GM10847 (cell line): ENCODE results near the gene RTN4RL1.

Experiments
- POLR2A ChIP-seq: IDR thresholded peaks from 2 replicates; pipeline ENCODE4 v1.6.1; 2011; ENCODE audit not compliant: insufficient read length; ENCODE audit errors: extremely low read depth

RTN4RL1 gene

DNA sequence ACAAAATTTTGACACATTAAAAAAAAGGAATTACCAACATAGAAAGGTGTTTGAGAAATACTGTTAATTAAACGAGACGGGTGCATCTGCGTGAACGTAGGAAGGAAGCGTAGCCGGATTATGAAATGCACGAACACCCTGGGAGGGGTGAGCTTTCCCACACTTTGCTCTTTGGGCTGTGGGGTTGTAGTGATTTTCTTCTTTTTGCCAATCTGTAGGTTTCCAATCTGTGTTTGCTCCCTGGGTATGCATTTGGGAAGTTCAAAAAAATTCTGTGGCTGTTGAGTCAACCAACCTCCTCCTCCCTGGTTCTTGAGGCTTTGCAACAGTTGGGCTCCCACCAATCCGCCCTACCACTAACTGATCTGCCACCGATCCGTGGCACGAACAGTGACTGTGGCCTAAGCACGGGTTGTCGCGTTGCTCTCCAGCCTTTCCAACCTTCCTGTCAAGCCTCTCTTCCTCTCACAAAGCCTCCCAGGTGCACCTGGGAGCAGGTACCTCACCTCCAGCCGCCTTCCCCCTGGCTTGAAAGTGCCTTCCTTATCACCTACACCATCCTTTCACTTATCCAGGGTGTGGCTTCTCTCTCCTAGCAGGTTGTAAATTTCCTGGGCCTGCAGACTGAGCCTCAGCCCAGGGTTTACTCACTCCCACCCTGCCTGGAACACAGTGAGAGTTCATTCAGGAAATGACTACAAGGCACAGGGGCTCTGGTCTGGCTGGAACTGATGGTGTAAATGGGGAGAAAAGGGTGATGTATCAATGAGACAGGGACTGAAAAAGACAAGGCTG lies 16.6 kb downstream of the RTN4RL1 start:
- TF ChIP-seq POLR2A = no peak

DNA sequence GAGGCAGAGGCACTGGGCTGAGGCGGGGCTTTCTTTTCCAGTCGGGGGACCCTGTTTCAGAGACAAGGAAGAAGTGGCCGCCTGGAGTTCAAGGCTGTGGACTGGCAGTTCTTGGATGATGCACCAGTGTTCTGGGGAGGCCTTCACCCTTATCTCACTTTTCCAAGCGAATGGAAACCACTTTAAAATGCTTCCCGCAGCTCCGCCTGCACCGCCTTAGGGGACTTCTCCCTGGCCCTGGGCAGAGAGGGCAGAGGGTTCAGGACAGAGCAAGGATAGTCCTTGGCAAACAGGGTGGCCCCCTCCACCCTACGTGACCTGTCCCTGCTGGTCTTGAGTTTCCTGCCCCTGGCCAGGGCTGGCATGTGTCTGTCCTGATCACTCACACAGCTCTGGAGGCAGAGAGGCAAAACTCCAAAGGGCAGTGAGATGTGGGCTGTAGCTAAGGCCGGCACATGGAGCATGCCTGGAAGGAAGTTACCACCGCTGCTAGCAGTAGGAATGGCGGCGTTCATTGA lies 20.6 kb downstream of the RTN4RL1 start:
- no peak for TF ChIP-seq POLR2A

DNA sequence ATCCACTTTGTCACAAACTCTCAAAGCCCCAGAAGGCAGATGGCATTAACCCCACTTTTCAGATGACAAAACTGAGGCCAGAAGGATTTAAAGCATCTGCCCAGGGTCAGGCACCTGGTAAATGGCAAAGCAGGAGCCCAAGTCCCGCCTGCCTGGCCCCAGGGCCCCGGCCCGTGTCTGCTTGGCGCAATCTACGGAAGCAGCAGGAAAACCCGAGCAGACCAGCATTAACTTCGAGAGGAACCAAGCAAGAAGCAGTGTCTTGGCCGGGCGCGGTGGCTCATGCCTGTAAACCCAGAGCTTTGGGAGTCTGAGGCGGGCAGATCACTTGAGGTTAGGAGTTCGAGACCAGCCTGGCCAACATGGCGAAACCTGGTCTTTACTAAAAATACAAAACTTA lies 21.6 kb downstream of the RTN4RL1 start:
- TF ChIP-seq POLR2A = no peak

DNA sequence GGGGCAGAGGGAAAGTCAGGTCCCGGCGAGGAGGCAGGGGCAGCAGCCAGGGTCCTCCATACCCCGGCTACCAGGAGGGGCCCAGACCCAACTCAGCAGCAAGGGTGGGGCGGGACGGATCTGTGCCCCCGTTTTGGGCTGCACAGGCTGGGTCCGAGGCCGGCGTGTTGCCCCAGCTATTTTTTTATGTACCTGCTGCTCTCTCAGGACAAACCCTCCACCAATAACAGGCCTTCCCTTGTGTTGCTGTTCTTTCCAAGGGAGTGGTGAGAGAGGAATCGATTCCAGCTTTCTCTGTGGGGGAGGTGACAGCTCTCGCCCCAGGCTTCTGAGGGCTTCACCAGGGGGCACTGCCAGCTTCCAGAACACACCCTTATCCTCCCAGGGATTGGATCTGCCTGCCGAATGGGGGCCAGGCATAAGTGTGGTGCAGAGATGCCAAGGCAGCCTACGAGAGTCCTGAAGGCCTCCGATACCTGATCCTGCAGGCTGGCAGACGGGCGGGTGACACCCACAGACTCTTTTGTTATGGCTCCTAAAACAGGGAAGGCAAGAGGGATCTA lies 22.3 kb downstream of the RTN4RL1 start:
- no peak for TF ChIP-seq POLR2A

DNA sequence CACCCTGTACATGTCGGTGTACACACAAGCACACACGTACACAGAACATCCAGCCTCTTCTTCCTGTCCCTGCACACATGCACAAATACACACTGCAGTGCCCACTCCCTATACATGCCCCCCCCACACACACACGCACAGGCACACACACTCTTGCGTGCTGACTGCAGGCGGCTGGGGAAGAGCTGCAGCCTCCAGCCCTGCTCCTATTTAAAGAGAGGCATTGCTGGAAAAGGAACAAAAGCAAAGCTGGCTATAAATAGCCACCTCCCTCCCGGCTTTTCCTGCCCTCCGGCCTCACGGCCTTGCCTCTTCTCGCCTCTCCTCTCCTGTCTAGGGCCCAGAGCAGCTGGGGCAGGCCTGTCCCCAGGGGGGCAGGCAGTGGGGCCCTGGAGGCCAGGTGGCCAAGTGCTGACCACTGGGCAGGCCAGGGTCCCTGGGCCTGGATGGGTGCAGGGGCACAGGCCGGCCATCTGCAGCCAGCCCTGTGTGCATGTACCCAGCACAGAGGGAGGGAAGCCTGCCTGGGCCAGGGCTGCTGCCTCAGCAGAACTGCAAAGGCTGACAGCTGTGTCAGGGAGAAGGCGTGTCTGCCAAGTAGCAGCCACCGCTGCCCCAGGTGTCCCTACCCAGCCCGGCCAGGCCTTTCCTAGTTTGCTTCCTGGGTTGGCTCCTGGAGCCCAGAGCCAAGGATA lies 25.4 kb downstream of the RTN4RL1 start:
- TF ChIP-seq POLR2A = no peak

DNA sequence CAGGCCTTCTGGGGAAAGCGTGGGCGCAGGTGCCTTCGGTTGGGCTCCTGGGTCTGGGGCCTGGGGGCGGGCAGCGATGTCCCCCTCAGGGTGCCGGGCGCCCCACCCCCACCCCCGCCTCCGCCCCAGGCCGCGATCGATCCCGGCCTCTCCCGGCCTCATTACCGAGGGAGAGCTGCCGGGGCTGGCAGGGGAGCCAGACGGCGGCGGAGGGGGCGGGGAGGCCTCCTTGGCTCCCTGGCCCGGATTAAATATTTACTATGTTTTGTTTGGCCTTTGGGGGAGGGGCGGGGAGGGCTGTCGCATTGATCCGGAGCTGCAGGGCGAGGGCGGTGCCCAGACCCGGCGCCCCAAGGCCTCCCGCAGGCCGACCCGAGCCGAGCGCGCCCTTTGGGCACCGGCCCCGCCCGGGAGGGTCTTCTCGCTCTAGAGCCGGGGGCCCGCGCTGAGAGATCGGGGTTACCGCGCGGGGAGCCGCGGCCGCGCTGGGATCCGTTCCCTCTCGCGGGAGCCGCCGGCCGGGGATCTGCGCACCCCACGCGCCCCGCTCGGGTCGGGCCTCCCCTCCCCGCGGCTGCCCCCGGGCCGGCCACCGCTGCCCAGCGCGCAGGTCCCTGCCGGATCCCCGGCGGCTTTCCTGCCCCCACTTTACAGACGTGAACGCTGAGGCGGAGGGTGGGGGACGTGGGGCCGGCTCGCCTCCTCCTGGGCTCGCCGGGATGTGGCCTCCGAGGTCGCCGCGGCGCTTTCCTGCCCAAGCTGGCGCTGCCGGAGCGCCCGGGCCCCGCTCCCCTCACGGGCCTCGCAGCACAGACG lies 27.0 kb downstream of the RTN4RL1 start:
- TF ChIP-seq POLR2A = no peak

DNA sequence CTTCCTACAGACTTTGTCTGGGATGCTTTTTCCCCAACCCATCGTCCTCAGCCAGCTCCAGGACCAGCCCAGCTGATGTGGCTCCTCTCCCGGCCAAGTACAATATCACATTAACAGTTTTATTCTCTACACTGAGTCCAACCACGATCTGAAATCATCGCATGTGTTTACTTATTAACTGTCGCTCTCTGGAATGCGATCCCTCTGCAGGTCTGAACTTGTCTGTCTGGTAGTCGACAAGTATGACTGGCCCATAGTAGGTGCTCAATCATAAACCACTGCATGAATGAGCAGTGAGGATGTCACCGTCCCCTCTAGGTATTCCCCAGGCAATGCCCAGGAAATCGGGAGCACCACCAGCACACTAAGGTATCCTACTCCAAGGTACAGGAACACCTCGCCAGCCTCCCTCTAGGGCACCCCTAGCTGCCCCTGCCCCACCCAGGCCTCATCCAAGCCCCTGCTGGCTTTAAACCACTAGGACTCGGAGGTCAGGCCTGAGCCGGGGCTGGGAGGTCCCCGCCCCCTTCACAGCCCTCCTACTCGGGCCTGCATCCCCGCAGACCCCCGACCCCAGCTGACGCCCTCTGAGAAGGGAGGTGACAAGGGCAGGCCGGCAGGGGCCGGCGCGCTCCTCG lies 27.7 kb downstream of the RTN4RL1 start:
- no peak for TF ChIP-seq POLR2A

DNA sequence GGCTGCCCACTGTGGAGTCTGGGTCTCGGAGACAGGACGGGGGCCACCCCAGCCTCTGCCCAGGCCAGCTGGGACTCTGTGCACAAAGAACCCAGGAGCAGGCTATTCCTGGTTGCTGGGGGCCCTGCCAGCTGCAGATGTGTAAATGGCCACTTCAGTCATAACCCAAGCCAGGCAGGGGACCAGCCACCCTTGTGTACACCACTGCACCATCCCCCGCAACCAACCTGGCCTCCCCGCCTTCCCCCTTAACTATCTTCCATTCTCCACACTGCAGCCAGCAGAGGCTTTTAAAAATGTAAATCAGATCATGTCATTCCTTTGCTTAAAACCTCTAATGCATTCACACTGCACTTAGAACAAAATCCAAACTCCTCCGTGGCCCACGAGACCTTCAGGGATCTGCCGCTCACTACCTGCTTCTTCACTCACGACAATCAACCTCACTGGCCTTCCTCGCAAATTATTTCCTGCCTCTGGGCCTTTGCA lies 28.3 kb downstream of the RTN4RL1 start:
- TF ChIP-seq POLR2A = no peak

DNA sequence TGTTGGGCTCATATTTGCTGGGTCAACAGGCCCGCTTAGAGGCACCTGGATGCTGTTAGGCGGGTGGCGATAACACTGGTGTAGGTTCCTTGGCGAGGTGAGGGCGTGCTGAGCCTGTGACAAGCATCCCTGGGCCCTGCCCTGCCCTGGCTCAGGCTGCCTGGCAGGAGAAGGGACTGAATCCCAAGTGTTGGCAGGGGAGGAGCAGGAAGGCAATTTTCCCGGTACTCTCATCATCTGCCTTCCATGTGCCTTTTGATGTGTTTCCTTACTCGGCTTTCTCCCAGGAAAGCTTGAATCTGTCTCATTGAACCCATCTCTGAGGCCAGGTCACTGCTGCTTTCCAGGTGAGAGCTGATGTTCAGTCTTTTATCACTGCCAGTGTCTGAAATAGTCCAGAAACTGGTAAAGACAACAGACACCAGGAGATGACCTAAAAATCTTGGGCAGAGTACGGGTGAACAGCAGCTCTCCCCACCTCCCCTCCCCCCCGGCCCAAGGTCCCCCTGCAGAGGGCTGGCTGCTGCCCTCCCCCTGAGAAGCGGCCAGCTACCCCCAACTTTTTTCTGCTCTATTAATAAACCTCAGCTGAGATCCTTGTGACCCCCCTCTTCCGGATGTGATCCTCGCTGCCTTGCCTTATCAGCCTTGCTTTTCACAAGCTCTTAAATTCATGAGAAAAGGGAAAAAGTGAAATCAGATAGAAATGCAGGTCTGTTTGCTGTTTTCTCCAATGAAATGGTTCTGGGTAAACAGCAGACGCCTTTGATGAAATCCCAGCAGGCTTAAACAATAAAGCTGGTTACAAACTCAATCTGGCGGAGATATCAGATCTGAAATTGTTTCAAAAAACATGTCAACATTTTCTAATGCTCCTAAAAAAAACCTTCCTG lies 29.0 kb downstream of the RTN4RL1 start:
- no peak for TF ChIP-seq POLR2A

DNA sequence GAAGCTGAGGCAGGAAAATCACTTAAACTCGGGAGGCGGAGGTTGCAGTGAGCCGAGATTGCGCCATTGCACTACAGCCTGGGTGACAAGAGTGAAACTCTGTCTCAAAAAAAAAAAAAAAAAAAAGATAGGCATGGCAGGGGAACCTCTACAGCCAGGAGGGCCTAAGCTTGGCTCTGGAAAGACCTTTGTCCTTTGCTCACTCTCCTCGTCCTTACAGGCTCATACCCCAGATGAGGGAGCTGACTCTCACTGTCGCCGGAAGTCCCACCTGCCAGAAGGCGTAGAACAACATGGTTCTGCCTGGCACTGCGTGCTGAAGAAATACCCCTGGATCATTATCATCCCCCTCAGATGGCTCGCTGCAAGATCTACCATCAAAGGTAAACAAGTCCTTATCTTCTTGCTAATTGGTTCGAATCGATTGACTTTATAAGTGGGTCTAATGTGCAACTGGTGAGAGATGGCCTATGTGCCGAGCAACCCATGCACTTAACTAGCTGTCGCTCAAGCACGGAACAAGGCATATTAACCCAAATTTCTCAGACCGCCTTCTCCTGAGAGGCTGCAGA lies 29.7 kb downstream of the RTN4RL1 start:
- TF ChIP-seq POLR2A = no peak

DNA sequence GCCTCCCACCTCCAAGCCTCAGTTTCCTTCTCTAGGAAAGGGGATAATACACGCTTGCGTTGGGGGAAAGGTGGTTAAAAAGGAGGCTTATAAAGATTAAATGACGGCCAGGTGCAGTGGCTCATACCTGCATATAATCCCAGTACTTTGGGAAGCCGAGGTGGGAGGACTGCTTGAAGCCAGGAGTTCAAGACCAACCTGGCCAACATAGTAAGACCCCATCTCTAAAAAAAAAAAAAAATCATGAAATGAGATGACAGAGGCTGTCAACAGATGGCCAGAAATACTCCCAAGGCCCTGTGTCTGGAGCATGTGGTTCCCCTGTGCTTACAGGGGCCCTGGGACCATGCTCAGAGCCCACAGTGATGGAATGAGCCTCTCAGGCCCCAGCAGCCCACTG lies 30.4 kb downstream of the RTN4RL1 start:
- no peak for TF ChIP-seq POLR2A

DNA sequence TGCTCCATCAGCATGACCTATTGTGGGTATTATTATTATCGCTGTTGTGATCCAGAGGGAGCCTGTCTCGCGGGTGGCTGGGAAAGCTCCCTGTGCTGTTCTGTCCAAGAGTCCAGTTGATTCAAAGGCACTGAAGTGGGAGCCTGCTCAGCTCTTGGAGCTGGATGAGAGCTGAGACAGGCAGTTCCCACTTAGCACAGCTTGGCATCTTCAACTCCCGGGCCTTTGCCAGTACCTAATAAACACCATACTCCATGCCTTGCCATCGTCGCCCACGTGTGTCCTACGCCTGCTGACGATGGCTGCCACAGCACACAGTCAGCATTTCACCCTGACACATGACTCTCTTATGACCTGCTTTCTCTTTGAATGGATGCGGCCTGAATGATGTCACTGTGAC lies 32.6 kb downstream of the RTN4RL1 start:
- no peak for TF ChIP-seq POLR2A

DNA sequence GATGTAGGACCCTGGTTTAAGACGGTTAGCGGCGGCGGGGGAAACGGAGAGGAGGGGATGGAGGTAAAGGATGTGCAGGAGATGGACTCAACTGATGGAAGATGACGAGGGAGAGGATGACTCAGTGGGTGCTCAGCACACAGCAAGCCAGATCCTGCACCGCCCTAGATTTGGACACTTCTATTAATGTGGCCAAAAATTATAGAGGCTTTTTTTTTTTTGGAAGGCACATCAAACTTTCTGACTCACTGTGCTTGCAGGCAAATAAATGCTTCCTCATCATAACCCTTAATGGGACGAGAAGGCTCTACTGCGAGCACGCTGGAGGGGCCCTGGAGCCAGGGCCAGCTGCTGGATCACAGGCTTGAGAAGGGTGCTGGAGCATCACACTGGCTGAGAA lies 36.0 kb downstream of the RTN4RL1 start:
- TF ChIP-seq POLR2A = no peak

DNA sequence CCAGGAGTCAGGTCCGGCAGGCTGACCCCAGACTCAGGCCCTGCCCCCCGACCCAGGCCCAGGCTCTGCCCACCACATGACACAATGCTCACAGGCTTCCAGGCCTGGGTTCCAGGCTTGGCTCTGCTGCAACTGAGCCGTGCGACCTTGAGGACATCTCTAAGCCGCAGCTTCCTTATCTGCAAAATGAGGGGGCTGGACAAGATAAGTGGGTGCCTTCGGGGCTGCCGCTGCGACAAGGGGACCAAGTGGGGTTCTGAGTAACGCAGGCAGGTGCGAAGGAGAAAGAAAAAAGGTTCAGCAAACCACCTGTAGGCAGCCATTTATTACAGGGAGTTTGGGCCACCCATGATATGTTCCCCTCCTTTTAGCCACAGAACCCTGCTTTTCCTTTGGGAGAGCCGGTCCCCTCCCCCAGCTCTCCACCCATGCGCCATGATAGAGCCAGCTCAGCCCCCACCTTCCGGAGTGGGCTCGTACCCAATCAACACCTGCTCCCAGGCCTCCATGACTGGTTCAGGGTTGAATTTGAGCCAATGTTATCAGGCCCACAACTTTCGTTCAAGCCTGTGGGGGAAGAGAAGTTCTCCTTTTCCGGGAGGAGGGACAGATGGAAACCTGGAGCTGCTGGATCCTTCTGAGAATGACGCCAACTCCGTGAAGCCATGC lies 38.2 kb downstream of the RTN4RL1 start:
- TF ChIP-seq POLR2A = no peak
